Mucosa of descending colon (tissue), 3 donors: Measurements from ENCODE around the gene ATG101. TPM values are rescaled to one million over a fixed set of nuclear protein-coding genes. Genes with fewer than 3 reads are reported as not detected.

Experiments used
- ATAC-seq: fragments of 200-7000 bp; cut with Tn5 transposase; one replicate; pipeline ENCODE4 v1.9.1; 2020; ENCODE audit warnings: mild to moderate bottlenecking, moderate library complexity
- DNase-seq, 3 donors: peaks; one replicate each; pipeline ENCODE4 v3.0.0-alpha.2; 2020
- H3K36me3 ChIP-seq: fragments of 200-600 bp; one replicate; pipeline ENCODE4 v1.8.0; 2021; ENCODE audit warnings: low read depth, mild to moderate bottlenecking
- H3K4me1 ChIP-seq: fragments of 200-600 bp; one replicate; pipeline ENCODE4 v1.8.0; 2021; ENCODE audit warnings: low read depth, mild to moderate bottlenecking
- H3K4me3 ChIP-seq: fragments of 200-600 bp; one replicate; pipeline ENCODE4 v1.8.0; 2021; ENCODE audit warnings: mild to moderate bottlenecking
- H3K9me3 ChIP-seq: fragments of 200-600 bp; one replicate; pipeline ENCODE4 v1.8.0; 2021; ENCODE audit warnings: mild to moderate bottlenecking
- intact Hi-C, 2 donors: fragments of 100-400 bp; cut with DNase I in 1 of 2; cut with micrococcal nuclease in 1 of 2; formaldehyde crosslinking; loops; one replicate each; pipeline versions ENCODE4 v1.11.0 to v1.11.1; 2022; cut with DNase I, micrococcal nuclease
- total RNA-seq, 3 donors: library from RNA; stranded (reverse); fragmentation: NEBNext Ultra II Directional in 2 of 3; extraction: Animal tissue kit (Norgen Biotek cat#: 25700) in 2 of 3; gene quantifications; one replicate each; pipeline versions ENCODE4 v1.2.1 to v1.2.4, GENCODE V29; 2021 to 2023
- TF ChIP-seq, protein P1 (sequence below): fragments of 200-600 bp; IDR thresholded peaks from one replicate; pipeline ENCODE4 v1.8.0; 2022; ENCODE audit warnings: antibody characterized with exemption, mild to moderate bottlenecking
- donor health status: DM: no; HTN: no; CAD: no; lungs with moderate emphysema.
- donor health status: DM: no; HTN: no; CAD: no.
- donor health status: DM: no; HTN: yes; CAD: no.

Gene ATG101
- total RNA-seq, 3 donors from 2014 or later = 30.1 to 37.5 (median 33.0) TPM

DNA sequence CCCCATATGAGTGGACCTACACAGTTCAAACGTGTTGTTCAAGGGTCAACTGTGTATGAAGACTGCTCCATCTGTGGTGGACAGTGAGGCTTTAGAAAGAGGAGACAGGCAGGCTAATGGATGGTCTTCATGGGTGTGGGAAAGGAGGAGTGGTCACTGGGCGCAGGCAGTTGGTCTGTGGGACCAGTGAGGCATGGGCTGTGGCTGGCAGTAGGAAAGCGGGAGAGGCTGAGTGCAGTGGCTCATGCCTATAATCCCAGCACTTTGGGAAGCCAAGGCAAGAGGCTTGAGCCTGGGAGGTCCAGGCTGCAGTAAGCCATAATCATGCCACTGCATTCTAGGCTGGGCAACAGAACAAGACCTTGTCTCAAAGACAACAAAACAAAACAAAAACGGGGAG lies 20.5 kb upstream of the ATG101 start:
- no peaks in the 10 kb centered on the region for H3K9me3 ChIP-seq
- TF ChIP-seq, protein P1, sequence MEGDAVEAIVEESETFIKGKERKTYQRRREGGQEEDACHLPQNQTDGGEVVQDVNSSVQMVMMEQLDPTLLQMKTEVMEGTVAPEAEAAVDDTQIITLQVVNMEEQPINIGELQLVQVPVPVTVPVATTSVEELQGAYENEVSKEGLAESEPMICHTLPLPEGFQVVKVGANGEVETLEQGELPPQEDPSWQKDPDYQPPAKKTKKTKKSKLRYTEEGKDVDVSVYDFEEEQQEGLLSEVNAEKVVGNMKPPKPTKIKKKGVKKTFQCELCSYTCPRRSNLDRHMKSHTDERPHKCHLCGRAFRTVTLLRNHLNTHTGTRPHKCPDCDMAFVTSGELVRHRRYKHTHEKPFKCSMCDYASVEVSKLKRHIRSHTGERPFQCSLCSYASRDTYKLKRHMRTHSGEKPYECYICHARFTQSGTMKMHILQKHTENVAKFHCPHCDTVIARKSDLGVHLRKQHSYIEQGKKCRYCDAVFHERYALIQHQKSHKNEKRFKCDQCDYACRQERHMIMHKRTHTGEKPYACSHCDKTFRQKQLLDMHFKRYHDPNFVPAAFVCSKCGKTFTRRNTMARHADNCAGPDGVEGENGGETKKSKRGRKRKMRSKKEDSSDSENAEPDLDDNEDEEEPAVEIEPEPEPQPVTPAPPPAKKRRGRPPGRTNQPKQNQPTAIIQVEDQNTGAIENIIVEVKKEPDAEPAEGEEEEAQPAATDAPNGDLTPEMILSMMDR = no peak
- H3K4me3 ChIP-seq = no peak overlapping the region
- ATAC-seq = no peak
- H3K4me1 ChIP-seq = peaks cover 40% of the 10 kb centered on the region
- no peak for DNase-seq
- intact Hi-C loops = no loop called here
- no peaks in the 10 kb centered on the region for H3K36me3 ChIP-seq

DNA sequence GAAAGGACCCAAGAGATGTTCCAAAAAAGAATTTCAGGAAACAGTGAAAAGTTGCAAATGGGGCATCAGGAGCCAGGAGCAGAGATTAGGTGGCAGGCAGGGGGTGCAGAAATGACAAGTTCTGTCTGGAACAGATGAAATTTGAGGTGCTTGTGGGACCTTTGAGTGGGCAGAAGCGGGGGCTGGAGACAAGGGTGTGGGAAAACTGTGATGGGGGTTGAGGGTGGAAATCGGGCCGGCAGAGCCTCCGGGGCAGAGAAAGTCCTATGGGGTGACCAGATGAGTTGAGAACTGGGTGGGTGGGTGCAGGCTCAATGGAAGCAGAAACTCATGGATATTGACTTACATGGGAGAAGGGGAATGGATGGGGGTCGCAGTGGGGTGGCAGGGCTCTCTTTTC lies 20.1 kb upstream of the ATG101 start:
- H3K4me3 ChIP-seq = no peak overlapping the region
- TF ChIP-seq, protein P1 = no peak
- H3K9me3 ChIP-seq = no peaks in the 10 kb centered on the region
- ATAC-seq (no peak), DNase-seq (no peak)
- H3K4me1 ChIP-seq = peaks cover 40% of the 10 kb centered on the region
- intact Hi-C loops = no loop called here
- H3K36me3 ChIP-seq = no peaks in the 10 kb centered on the region

DNA sequence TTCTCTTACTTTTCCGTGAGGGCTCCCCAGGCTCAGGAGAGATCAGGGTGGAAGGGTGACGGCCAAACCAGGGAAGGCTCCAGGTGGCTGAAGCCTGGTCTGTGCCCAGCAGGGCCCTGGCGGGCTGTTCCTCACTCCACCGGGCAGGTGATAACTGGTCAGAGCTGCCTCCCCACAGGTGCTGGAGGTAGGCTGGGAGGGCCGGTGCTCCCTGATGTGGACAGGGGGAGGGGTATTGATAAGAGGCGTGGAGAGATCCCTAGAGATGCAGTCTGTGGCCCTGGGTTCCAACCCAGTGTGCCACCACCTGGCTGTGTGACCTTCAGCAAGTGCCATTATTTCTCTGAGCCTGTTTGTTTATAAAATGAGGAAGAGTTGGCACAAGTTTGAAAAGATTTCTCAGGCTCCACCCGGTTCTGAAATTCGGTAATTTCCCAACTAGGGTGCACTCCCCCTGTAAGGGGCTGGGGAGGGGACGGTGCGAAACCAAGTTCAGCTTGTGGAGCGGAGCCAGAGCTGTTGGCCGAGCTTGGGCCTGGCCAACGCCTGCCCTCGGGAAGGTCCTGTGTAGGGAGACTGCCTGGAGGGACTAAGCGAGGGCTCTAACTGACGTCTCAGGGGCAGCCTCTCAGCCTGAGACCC lies 19.5 kb upstream of the ATG101 start:
- TF ChIP-seq, protein P1 = no peak
- DNase-seq (peak in 1 of 3 donors; percentile 62), ATAC-seq (peak; percentile 0)
- no peaks in the 10 kb centered on the region for H3K9me3 ChIP-seq
- peaks cover 40% of the 10 kb centered on the region for H3K4me1 ChIP-seq
- H3K36me3 ChIP-seq = no peaks in the 10 kb centered on the region
- H3K4me3 ChIP-seq = peak overlapping the region; percentile 21
- intact Hi-C loops = no loop called here

DNA sequence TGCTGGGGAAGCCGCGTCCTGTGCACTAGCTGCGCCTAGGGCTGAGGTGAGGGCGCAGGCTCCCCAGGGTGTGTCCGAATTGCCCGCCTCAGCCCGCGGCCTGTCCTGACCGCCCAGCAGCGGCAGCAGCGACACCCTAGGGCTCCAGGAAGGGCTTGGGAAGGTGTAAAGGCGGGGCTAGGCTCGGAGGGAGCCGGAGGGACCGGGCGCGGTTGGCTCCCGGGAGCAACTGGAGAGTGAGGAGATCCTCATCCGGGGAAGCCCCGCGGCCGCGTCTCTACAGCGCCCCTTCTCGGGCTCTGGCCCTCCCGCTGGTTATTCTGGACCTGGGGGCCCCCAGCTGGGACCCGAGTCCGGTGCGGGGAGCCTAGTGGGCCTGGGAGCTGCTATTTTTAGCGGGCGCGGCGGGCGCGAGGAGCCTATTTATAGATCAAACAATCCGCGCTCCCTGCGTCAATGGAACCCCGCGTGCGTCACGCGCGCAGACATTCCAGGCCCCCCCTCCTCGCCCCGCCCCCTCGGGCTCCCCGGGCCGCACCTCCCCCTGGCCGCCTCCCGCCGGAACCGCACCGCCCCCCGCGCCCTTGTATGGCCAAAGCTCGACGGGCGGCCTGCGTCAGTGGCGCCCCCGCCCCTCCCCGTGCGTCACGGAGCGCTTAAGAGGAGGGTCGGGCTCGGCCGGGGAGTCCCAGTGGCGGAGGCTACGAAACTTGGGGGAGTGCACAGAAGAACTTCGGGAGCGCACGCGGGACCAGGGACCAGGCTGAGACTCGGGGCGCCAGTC lies 18.8 kb upstream of the ATG101 start, which contains the start of gene NR4A1:
NR4A1 (plus strand) TSS at position 685 of the 784 bp plus-strand sequence. CDS start 2,887 bp downstream, outside the sequence.
- Histone ChIP-seq H3K4me1 (peaks cover 33% of the 10 kb centered on the region), H3K9me3 (no peaks in the 10 kb centered on the region), H3K36me3 (no peaks in the 10 kb centered on the region), H3K4me3 (peak within 1 kb of the TSS; percentile 21)
- DNase-seq (peak; percentile 98 to 99 (median 99)), ATAC-seq (peak; percentile 86)
- TF ChIP-seq, protein P1 = peak; percentile 5
- intact Hi-C loops = no loop called here

DNA sequence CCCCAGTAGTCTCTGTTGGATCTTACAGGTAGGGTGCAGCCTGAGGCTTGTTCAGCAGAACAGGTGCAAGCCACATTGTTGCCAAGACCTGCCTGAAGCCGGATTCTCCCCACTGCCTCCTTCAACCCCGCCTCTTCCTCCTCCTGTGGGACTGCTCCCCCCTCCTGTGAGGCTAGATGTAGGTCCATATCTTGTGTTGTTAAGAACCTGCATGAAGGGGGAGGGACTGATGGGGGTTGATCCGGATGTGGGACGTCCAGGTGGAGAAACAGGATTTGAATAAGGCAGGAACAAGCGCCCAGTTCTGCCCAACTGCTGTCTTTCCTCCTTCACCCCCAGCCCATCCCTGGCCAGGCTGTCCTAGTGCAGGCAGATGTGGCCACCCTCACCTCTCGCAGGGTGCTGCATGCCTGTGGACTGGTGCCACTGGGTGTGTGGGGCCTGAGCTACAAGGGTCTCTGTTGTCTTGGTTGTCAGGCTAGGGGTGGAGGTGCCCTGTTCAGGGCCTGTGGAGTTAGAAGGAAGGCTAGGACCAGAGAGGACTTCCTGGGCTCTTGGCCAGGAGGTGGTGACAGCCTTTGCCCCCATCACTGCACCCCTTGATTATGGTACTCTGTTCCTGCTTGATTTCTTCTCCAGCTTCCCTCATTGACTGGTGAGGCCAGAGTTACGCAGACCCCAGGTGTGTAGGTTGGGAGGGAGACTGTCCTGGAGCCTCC lies 17.2 kb upstream of the ATG101 start:
- DNase-seq (peak; percentile 71 to 83 (median 79)), ATAC-seq (peak; percentile 35)
- intact Hi-C loops = no loop called here
- H3K9me3 ChIP-seq = no peaks in the 10 kb centered on the region
- TF ChIP-seq, protein P1 = no peak
- no peaks in the 10 kb centered on the region for H3K36me3 ChIP-seq
- peaks cover 28% of the 10 kb centered on the region for H3K4me1 ChIP-seq
- no peak overlapping the region for H3K4me3 ChIP-seq
